ENCODE results near the gene POP4. TPM values are rescaled to one million over a fixed set of nuclear protein-coding genes. Genes with fewer than 3 reads are reported as not detected.

Gene POP4
- polyA plus RNA-seq, 1 donor, result 42.0 TPM

- DNase-seq (ENCODE audit: low read depth), result no peak
These were observed 56.2 kb downstream of the POP4 start for GRCh38 chr19:29662278-29662603.

- DNase-seq (ENCODE audit: low read depth), result no peak
These were observed 56.7 kb downstream of the POP4 start for GRCh38 chr19:29662604-29663404.

- DNase-seq (ENCODE audit: low read depth), result no peak
These were observed 58.0 kb downstream of the POP4 start for GRCh38 chr19:29663861-29664752.

GRCh38 chr19:29664753-29665214 lies 58.7 kb downstream of the POP4 start:
- no peak for DNase-seq (ENCODE audit: low read depth)

- no peak for DNase-seq (ENCODE audit: low read depth)
These were observed 59.2 kb downstream of the POP4 start, which contains the start of gene PLEKHF1 for GRCh38 chr19:29665215-29665825. PLEKHF1 (plus strand) TSS chr19:29665461; CDS start chr19:29673840, 8,379 bp downstream.

GRCh38 chr19:29665826-29666577 lies 59.9 kb downstream of the POP4 start:
- DNase-seq (ENCODE audit: low read depth), result no peak

Other genes with a start within 250 kb of the POP4 start
- gene VSTM2B, start 80.3 kb upstream of the POP4 start, polyA plus RNA-seq (ENCODE audit: insufficient read length), result 0.18 TPM
- 4.0 TPM for gene PLEKHF1, start 59.2 kb downstream of the POP4 start, polyA plus RNA-seq (ENCODE audit: insufficient read length)
- 21.4 TPM for gene C19orf12, start 109.0 kb downstream of the POP4 start, polyA plus RNA-seq (ENCODE audit: insufficient read length)
- gene CCNE1, start 205.7 kb downstream of the POP4 start, polyA plus RNA-seq (ENCODE audit: insufficient read length), result 22.8 TPM

Data from forelimb muscle (tissue), 1 donor.